Keratinocyte (primary cell): ENCODE measurements around the gene RIN3. TPM values are rescaled to one million over a fixed set of nuclear protein-coding genes. Genes with fewer than 3 reads are reported as not detected.

Source experiments
- DNase-seq: peaks from one replicate; pipeline ENCODE4 v3.0.0-alpha.2; 2011; ENCODE audit warnings: low read depth, missing footprints, low spot score
- FAIRE-seq: peaks from 2 replicates; lab custom pipeline; 2011; peaks lifted over from hg19 to GRCh38; lab: Jason Lieb, UNC
- H2AFZ ChIP-seq: 2 replicates; pipeline ENCODE4 v1.6.0; 2012; ENCODE audit warnings: low read length, control low read depth, inconsistent platforms; ENCODE audit not compliant: control insufficient read depth
- H3K27ac ChIP-seq: 2 replicates; pipeline ENCODE4 v1.5.1; 2011; ENCODE audit warnings: low read length; ENCODE audit not compliant: control insufficient read depth, insufficient read depth
- H3K27me3 ChIP-seq: 3 replicates; pipeline ENCODE4 v1.6.0; 2011; ENCODE audit warnings: low read length; ENCODE audit not compliant: control insufficient read depth, insufficient read depth; ENCODE audit errors: extremely low read depth
- H3K36me3 ChIP-seq, 2 experiments: 2 replicates in 1 of 2; 3 replicates in 1 of 2; pipeline ENCODE4 v1.5.1; 2011; ENCODE audit warnings: low read length in 2 of 2, mild to moderate bottlenecking in 1 of 2; ENCODE audit not compliant: control insufficient read depth in 2 of 2, insufficient read depth in 2 of 2; ENCODE audit errors: extremely low read depth in 1 of 2
- H3K4me1 ChIP-seq: 3 replicates; pipeline ENCODE4 v1.5.1; 2011; ENCODE audit warnings: low read length; ENCODE audit not compliant: control insufficient read depth, insufficient read depth; ENCODE audit errors: extremely low read depth
- H3K4me2 ChIP-seq: 3 replicates; pipeline ENCODE4 v1.6.0; 2011; ENCODE audit warnings: low read depth, low read length; ENCODE audit not compliant: control insufficient read depth, insufficient read depth; ENCODE audit errors: extremely low read depth
- H3K4me3 ChIP-seq, 3 experiments: fragments of 200-600 bp in 1 of 3; sonication (generic) in 1 of 3; 2 replicates in 2 of 3; 3 replicates in 1 of 3; pipeline ENCODE4 v1.5.1; 2011 to 2016; ENCODE audit warnings: low read length in 3 of 3, mild to moderate bottlenecking in 3 of 3, control low read depth in 2 of 3, inconsistent platforms in 1 of 3, low read depth in 1 of 3, mixed read lengths in 1 of 3, mixed run types in 1 of 3, moderate library complexity in 1 of 3; ENCODE audit not compliant: control insufficient read depth in 2 of 3, insufficient read depth in 2 of 3; ENCODE audit errors: extremely low read depth in 1 of 3
- H3K79me2 ChIP-seq: 2 replicates; pipeline ENCODE4 v1.6.0; 2012; ENCODE audit warnings: low read length; ENCODE audit not compliant: control insufficient read depth, insufficient read depth
- H3K9ac ChIP-seq: 3 replicates; pipeline ENCODE4 v1.6.0; 2011; ENCODE audit warnings: low read length; ENCODE audit not compliant: control insufficient read depth, insufficient read depth; ENCODE audit errors: extremely low read depth
- H3K9me1 ChIP-seq: 3 replicates; pipeline ENCODE4 v1.6.0; 2011; ENCODE audit warnings: low read length; ENCODE audit not compliant: control insufficient read depth, insufficient read depth; ENCODE audit errors: extremely low read depth
- H3K9me3 ChIP-seq: 2 replicates; pipeline ENCODE4 v1.5.1; 2012; ENCODE audit warnings: low read depth, low read length; ENCODE audit not compliant: control insufficient read depth
- H4K20me1 ChIP-seq: 3 replicates; pipeline ENCODE4 v1.6.0; 2011; ENCODE audit warnings: low read length; ENCODE audit not compliant: control insufficient read depth, insufficient read depth; ENCODE audit errors: extremely low read depth
- EZH2 ChIP-seq: IDR thresholded peaks from one replicate; pipeline ENCODE4 v1.6.1; 2012; ENCODE audit warnings: inconsistent platforms, mild to moderate bottlenecking, low read length, moderate library complexity
- dilution Hi-C: fragments of 300-500 bp; cut with MboI; formaldehyde crosslinking; loops from one replicate; pipeline ENCODE4 v1.7.0; 2020; ENCODE audit warnings: low sequenced_read_pairs; ENCODE audit not compliant: extremely low pct_ligation_motif_present
- polyA plus RNA-seq, 5 experiments: library from polyadenylated mRNA; depleted of rRNA in 3 of 5; stranded (reverse) in 3 of 5; stranded (forward) in 1 of 5; unstranded in 1 of 5; fragments of >200 nt; gene quantifications; 1 replicate in 1 of 5; 2 replicates in 3 of 5; 3 replicates in 1 of 5; pipeline versions ENCODE4 v1.2.1 to v1.2.3, GENCODE V29; 2011 to 2012; ENCODE audit warnings: missing spikeins in 2 of 5, low read depth in 1 of 5, low replicate concordance in 1 of 5
- TF ChIP-seq, protein P1 (sequence below), 3 experiments: IDR thresholded peaks in 1 of 3; conservative IDR thresholded peaks in 1 of 3; optimal IDR thresholded peaks in 1 of 3; 2 replicates in 2 of 3; 3 replicates in 1 of 3; pipeline versions ENCODE3 to v1.5.1; 2011; ENCODE audit warnings: low read length in 3 of 3, mild to moderate bottlenecking in 3 of 3, moderate library complexity in 2 of 3, control low read depth in 1 of 3, inconsistent platforms in 1 of 3; ENCODE audit not compliant: insufficient read depth in 2 of 3; ENCODE audit errors: extremely low read depth in 1 of 3

RIN3 gene
- polyA plus RNA-seq, 1 donor (not counting 4 experiments of a cell fraction or from before 2014, with no cell fraction given) = 1.2 TPM

DNA sequence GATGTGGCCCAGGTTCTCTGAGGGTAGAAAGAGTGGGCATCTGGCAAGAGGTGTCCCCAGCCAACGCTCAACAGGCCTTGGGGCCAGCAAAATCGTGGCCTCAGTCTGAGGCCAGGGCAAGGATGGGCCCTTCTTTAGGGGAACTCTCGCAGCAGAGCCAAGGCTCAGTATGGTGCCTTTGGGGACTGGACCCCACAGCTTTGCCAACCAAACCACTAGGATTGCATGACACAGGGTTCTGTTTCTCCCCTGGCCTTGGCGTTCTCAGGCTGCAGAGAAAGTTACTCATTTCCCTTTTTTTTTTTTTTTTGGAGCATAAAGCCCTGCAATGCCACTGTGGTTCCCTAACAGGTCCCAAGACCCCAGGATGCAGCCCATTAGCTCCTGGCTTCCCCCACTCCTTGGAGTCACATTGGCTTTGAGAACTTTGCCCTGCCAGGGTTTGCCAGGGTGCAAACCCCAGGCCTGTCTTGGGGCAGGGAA lies 134.3 kb downstream of the RIN3 start:
- H3K9me1 ChIP-seq = no peaks in the 10 kb centered on the region
- H3K4me2 ChIP-seq = no peak overlapping the region
- H2AFZ ChIP-seq = no peak overlapping the region
- DNase-seq (no peak), FAIRE-seq (no peak)
- no peak overlapping the region for H3K4me3 ChIP-seq
- H3K9me3 ChIP-seq = peaks cover 3% of the 10 kb centered on the region
- no peaks in the 10 kb centered on the region for H3K36me3 ChIP-seq
- H4K20me1 ChIP-seq = no peaks in the 10 kb centered on the region
- no peak overlapping the region for H3K27ac ChIP-seq
- H3K4me1 ChIP-seq = peaks cover 6% of the 10 kb centered on the region
- no peaks in the 10 kb centered on the region for H3K79me2 ChIP-seq
- H3K27me3 ChIP-seq = no peaks in the 10 kb centered on the region
- no peak for TF ChIP-seq EZH2
- TF ChIP-seq, protein P1, sequence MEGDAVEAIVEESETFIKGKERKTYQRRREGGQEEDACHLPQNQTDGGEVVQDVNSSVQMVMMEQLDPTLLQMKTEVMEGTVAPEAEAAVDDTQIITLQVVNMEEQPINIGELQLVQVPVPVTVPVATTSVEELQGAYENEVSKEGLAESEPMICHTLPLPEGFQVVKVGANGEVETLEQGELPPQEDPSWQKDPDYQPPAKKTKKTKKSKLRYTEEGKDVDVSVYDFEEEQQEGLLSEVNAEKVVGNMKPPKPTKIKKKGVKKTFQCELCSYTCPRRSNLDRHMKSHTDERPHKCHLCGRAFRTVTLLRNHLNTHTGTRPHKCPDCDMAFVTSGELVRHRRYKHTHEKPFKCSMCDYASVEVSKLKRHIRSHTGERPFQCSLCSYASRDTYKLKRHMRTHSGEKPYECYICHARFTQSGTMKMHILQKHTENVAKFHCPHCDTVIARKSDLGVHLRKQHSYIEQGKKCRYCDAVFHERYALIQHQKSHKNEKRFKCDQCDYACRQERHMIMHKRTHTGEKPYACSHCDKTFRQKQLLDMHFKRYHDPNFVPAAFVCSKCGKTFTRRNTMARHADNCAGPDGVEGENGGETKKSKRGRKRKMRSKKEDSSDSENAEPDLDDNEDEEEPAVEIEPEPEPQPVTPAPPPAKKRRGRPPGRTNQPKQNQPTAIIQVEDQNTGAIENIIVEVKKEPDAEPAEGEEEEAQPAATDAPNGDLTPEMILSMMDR (optimal IDR thresholded peaks at IDR 0.05 in 1 of 3, IDR thresholded peaks at IDR 0.05 in 1 of 3, conservative IDR thresholded peaks at IDR 0.05 in 1 of 3; ENCODE audit: extremely low read depth in 1 of 3, insufficient read depth in 2 of 3, low read length in 3 of 3) = no peak
- dilution Hi-C loops = no loop called here
- no peak overlapping the region for H3K9ac ChIP-seq

- no peaks in the 10 kb centered on the region for H3K79me2 ChIP-seq
- no peaks in the 10 kb centered on the region for H3K9me1 ChIP-seq
- H3K4me2 ChIP-seq = no peak overlapping the region
- H3K36me3 ChIP-seq = no peaks in the 10 kb centered on the region
- dilution Hi-C loops = no loop called here
- H3K27me3 ChIP-seq = no peaks in the 10 kb centered on the region
- no peak overlapping the region for H3K4me3 ChIP-seq
- H3K9me3 ChIP-seq = peaks cover 3% of the 10 kb centered on the region
- peaks cover 6% of the 10 kb centered on the region for H3K4me1 ChIP-seq
- no peak overlapping the region for H3K27ac ChIP-seq
- no peak for FAIRE-seq
- no peak overlapping the region for H3K9ac ChIP-seq
- no peak for DNase-seq
- no peak overlapping the region for H2AFZ ChIP-seq
- TF ChIP-seq, protein P1 (optimal IDR thresholded peaks at IDR 0.05 in 1 of 3, IDR thresholded peaks at IDR 0.05 in 1 of 3, conservative IDR thresholded peaks at IDR 0.05 in 1 of 3; ENCODE audit: extremely low read depth in 1 of 3, insufficient read depth in 2 of 3, low read length in 3 of 3) = no peak
- TF ChIP-seq EZH2 = no peak
- H4K20me1 ChIP-seq = no peaks in the 10 kb centered on the region
Measured at GRCh38 chr14:92649066-92649465, 135.5 kb downstream of the RIN3 start.
